Loucy (cell line): ENCODE data around the gene ABLIM2.

Experiments
- H2AFZ ChIP-seq: fragments of 200-600 bp; sonication (generic); 2 replicates; pipeline ENCODE4 v1.6.0; 2016; ENCODE audit warnings: antibody characterized with exemption, mild to moderate bottlenecking, low read length, moderate library complexity
- H3F3A ChIP-seq: fragments of 200-600 bp; 2 replicates; pipeline ENCODE4 v1.6.0; 2016; ENCODE audit warnings: antibody characterized with exemption, low read depth, mild to moderate bottlenecking
- H3K27me3 ChIP-seq: fragments of 200-600 bp; sonication (generic); 2 replicates; pipeline ENCODE4 v1.6.1; 2014; ENCODE audit warnings: low read length, mild to moderate bottlenecking; ENCODE audit not compliant: insufficient read depth, poor library complexity, severe bottlenecking
- H3K36me3 ChIP-seq: fragments of 200-600 bp; sonication (generic); 2 replicates; pipeline ENCODE4 v1.6.1; 2016; ENCODE audit warnings: low read length; ENCODE audit not compliant: insufficient read depth
- H3K4me1 ChIP-seq: fragments of 200-600 bp; sonication (generic); 2 replicates; pipeline ENCODE4 v1.5.1; 2014; ENCODE audit warnings: low read length, mild to moderate bottlenecking; ENCODE audit not compliant: insufficient read depth, poor library complexity, severe bottlenecking
- H3K4me2 ChIP-seq: fragments of 200-600 bp; sonication (generic); 2 replicates; pipeline ENCODE4 v1.6.0; 2014; ENCODE audit warnings: antibody characterized with exemption, low read length, low read depth, mild to moderate bottlenecking; ENCODE audit not compliant: poor library complexity, severe bottlenecking
- H3K4me3 ChIP-seq: fragments of 200-600 bp; sonication (generic); 2 replicates; pipeline ENCODE4 v1.5.1; 2014; ENCODE audit warnings: low read length, mild to moderate bottlenecking, mixed read lengths; ENCODE audit not compliant: poor library complexity, severe bottlenecking
- H3K79me2 ChIP-seq: fragments of 200-600 bp; sonication (generic); 2 replicates; pipeline ENCODE4 v1.6.1; 2014; ENCODE audit warnings: low read length; ENCODE audit not compliant: insufficient read depth
- H3K9ac ChIP-seq: fragments of 200-600 bp; sonication (generic); 2 replicates; pipeline ENCODE4 v1.6.0; 2014; ENCODE audit warnings: mild to moderate bottlenecking, low read depth, low read length, moderate library complexity; ENCODE audit not compliant: poor library complexity, severe bottlenecking
- H3K9me2 ChIP-seq: fragments of 200-600 bp; sonication (generic); replicated peaks from 2 replicates; pipeline ENCODE4 v1.6.1; 2016; ENCODE audit warnings: low read depth, low read length, mixed read lengths
- H3K9me3 ChIP-seq: fragments of 200-600 bp; sonication (generic); 2 replicates; pipeline ENCODE4 v1.6.1; 2014; ENCODE audit warnings: mild to moderate bottlenecking, antibody characterized with exemption, low read length, low read depth; ENCODE audit not compliant: insufficient read depth
- H4K20me1 ChIP-seq: fragments of 200-600 bp; sonication (generic); 2 replicates; pipeline ENCODE4 v1.6.0; 2014; ENCODE audit warnings: antibody characterized with exemption, low read length, mild to moderate bottlenecking; ENCODE audit not compliant: insufficient read depth, poor library complexity, severe bottlenecking
- CTCF ChIP-seq: fragments of 200-600 bp; sonication (generic); conservative IDR thresholded peaks from 2 replicates; pipeline ENCODE4 v1.5.1; 2014; ENCODE audit warnings: mild to moderate bottlenecking, antibody characterized with exemption, low read length
- EZH2phosphoT487 ChIP-seq: fragments of 200-600 bp; IDR thresholded peaks from 2 replicates; pipeline ENCODE4 v1.6.1; 2018; ENCODE audit warnings: antibody characterized with exemption, mild to moderate bottlenecking, moderate library complexity, borderline replicate concordance

Gene ABLIM2

GRCh38 chr4:8088966-8089491 lies 69.6 kb downstream of the ABLIM2 start:
- Histone ChIP-seq H3K79me2 (no peaks in the 10 kb centered on the region), H3K27me3 (no peaks in the 10 kb centered on the region), H3K4me2 (no peak overlapping the region)

GRCh38 chr4:8087921-8088495 lies 70.6 kb downstream of the ABLIM2 start:
- Histone ChIP-seq H3K4me2 (no peak overlapping the region), H3K9me2 (no peaks in the 10 kb centered on the region), H4K20me1 (no peaks in the 10 kb centered on the region), H3K36me3 (no peaks in the 10 kb centered on the region), H3K9me3 (no peaks in the 10 kb centered on the region), H3K4me1 (no peaks in the 10 kb centered on the region), H3K79me2 (no peaks in the 10 kb centered on the region), H2AFZ (no peak overlapping the region), H3K9ac (no peak overlapping the region), H3K27me3 (no peaks in the 10 kb centered on the region), H3F3A (no peaks in the 10 kb centered on the region), H3K4me3 (no peak overlapping the region)
- no peak for TF ChIP-seq CTCF
- no peak for TF ChIP-seq EZH2phosphoT487

More at GRCh38 chr4:8088966-8089491, 69.6 kb downstream of the ABLIM2 start:
- no peaks in the 10 kb centered on the region for H3K36me3 ChIP-seq
- no peak overlapping the region for H3K4me3 ChIP-seq
- H3K4me1 ChIP-seq = no peaks in the 10 kb centered on the region
- TF ChIP-seq CTCF = no peak
- TF ChIP-seq EZH2phosphoT487 = no peak
- no peak overlapping the region for H2AFZ ChIP-seq
- H3F3A ChIP-seq = no peaks in the 10 kb centered on the region
- no peaks in the 10 kb centered on the region for H4K20me1 ChIP-seq
- no peak overlapping the region for H3K9ac ChIP-seq
- no peaks in the 10 kb centered on the region for H3K9me2 ChIP-seq
- H3K9me3 ChIP-seq = peaks cover 8% of the 10 kb centered on the region; the same call in 1 of the 2 replicates

- Histone ChIP-seq H4K20me1 (no peaks in the 10 kb centered on the region), H3K9me2 (no peaks in the 10 kb centered on the region), H3K27me3 (no peaks in the 10 kb centered on the region), H3F3A (no peaks in the 10 kb centered on the region), H3K9me3 (no peaks in the 10 kb centered on the region), H3K36me3 (no peaks in the 10 kb centered on the region), H2AFZ (no peak overlapping the region), H3K4me1 (no peaks in the 10 kb centered on the region), H3K79me2 (no peaks in the 10 kb centered on the region), H3K4me2 (no peak overlapping the region), H3K4me3 (no peak overlapping the region), H3K9ac (no peak overlapping the region)
- no peak for TF ChIP-seq CTCF
- no peak for TF ChIP-seq EZH2phosphoT487
Observed at GRCh38 chr4:8086783-8087445, 71.7 kb downstream of the ABLIM2 start.
